Uterus (tissue), 4 donors: Measurements from ENCODE around the gene MAMLD1. TPM values are rescaled to one million over a fixed set of nuclear protein-coding genes. Genes with fewer than 3 reads are reported as not detected.
A peak's percentile ranks its signal among the peaks of the same experiment; 100 is the strongest.

ENCODE experiments used
- DNase-seq, 2 donors: peaks; one replicate each; pipeline ENCODE4 v3.0.0-alpha.2; 2019 to 2020
- H3K27ac ChIP-seq, 2 donors: fragments of 200-600 bp; sonication (generic); 1 replicate in 1 of 2; 2 replicates in 1 of 2; pipeline ENCODE4 v1.5.1; 2016 to 2018
- H3K27me3 ChIP-seq, 2 donors: fragments of 200-600 bp; sonication (generic); one replicate each; pipeline ENCODE4 v1.5.1; 2018 to 2019; ENCODE audit warnings: control low read depth in 1 of 2
- H3K36me3 ChIP-seq, 2 donors: fragments of 200-600 bp; sonication (generic); one replicate each; pipeline ENCODE4 v1.5.1; 2019; ENCODE audit warnings: control low read depth in 1 of 2
- H3K4me1 ChIP-seq, 2 donors: fragments of 200-600 bp; sonication (generic); one replicate each; pipeline ENCODE4 v1.5.1; 2018 to 2019; ENCODE audit warnings: control low read depth in 1 of 2
- H3K4me3 ChIP-seq, 2 donors: fragments of 200-600 bp; sonication (generic); 1 replicate in 1 of 2; 2 replicates in 1 of 2; pipeline ENCODE4 v1.5.1; 2018 to 2019; ENCODE audit warnings: mild to moderate bottlenecking in 1 of 2
- H3K9me3 ChIP-seq, 2 donors: fragments of 200-600 bp; sonication (generic); one replicate each; pipeline ENCODE4 v1.5.1; 2019; ENCODE audit warnings: control low read depth in 1 of 2
- POLR2A ChIP-seq, 2 donors: fragments of 450-650 bp; IDR thresholded peaks; one replicate each; pipeline ENCODE4 v1.6.1; 2016; ENCODE audit warnings: antibody characterized with exemption in 2 of 2, mild to moderate bottlenecking in 1 of 2, moderate library complexity in 1 of 2
- intact Hi-C: fragments of 100-400 bp; cut with DNase I; formaldehyde crosslinking; loops from one replicate; pipeline ENCODE4 v1.15.1; 2023; ENCODE audit warnings: low total_unique reads
- total RNA-seq, 4 donors: library from RNA; depleted of rRNA in 3 of 4; stranded (reverse); fragments of >200 nt in 3 of 4; gene quantifications; one replicate each; pipeline versions ENCODE4 v1.1.0 to v1.2.4, GENCODE V29; 2014 to 2023
- TF ChIP-seq, protein P1 (sequence below), 4 experiments: fragments of 200-600 bp in 2 of 4; fragments of 450-650 bp in 2 of 4; sonication (generic) in 2 of 4; IDR thresholded peaks; one replicate each; pipeline ENCODE4 v1.5.1; 2016 to 2019; ENCODE audit warnings: antibody characterized with exemption in 4 of 4, mild to moderate bottlenecking in 2 of 4, moderate library complexity in 1 of 4
- donor health status: DM: yes; HTN: yes; CAD: no.

The MAMLD1 gene
- total RNA-seq, 4 donors from 2014 or later: 0.77 to 20.6 (median 2.2) TPM

DNA sequence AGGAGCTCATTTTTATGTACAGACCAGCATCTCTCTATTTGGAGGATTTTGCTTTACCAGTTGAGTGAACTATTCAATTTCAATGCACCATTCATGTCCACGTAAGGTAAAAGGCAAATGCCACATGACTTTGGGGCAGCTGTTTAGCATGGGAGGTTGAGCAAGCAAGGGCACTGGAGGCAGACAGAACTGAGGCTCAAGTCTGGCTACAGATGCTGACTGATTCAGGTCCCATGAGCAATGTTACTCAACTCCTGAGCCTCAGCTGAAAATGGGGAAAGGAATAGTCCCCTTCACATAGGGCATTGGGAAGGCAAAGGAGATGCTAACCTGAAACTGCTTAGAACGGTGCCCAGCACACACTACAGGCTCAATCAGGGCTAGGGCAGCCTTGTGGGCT is 112.3 kb downstream of the MAMLD1 start:
- no peaks in the 10 kb centered on the region for H3K27me3 ChIP-seq
- DNase-seq: peak in 1 of 2 donors; percentile 15
- H3K9me3 ChIP-seq: no peaks in the 10 kb centered on the region
- no peak overlapping the region for H3K4me3 ChIP-seq
- TF ChIP-seq, protein P1, sequence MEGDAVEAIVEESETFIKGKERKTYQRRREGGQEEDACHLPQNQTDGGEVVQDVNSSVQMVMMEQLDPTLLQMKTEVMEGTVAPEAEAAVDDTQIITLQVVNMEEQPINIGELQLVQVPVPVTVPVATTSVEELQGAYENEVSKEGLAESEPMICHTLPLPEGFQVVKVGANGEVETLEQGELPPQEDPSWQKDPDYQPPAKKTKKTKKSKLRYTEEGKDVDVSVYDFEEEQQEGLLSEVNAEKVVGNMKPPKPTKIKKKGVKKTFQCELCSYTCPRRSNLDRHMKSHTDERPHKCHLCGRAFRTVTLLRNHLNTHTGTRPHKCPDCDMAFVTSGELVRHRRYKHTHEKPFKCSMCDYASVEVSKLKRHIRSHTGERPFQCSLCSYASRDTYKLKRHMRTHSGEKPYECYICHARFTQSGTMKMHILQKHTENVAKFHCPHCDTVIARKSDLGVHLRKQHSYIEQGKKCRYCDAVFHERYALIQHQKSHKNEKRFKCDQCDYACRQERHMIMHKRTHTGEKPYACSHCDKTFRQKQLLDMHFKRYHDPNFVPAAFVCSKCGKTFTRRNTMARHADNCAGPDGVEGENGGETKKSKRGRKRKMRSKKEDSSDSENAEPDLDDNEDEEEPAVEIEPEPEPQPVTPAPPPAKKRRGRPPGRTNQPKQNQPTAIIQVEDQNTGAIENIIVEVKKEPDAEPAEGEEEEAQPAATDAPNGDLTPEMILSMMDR (IDR thresholded peaks at IDR 0.05): no peak
- TF ChIP-seq POLR2A (IDR thresholded peaks at IDR 0.05): no peak
- H3K27ac ChIP-seq: peak overlapping the region in 1 of 2 donors; percentile 21
- no peaks in the 10 kb centered on the region for H3K36me3 ChIP-seq
- H3K4me1 ChIP-seq: no peaks in the 10 kb centered on the region
- intact Hi-C loops: no loop called here

DNA sequence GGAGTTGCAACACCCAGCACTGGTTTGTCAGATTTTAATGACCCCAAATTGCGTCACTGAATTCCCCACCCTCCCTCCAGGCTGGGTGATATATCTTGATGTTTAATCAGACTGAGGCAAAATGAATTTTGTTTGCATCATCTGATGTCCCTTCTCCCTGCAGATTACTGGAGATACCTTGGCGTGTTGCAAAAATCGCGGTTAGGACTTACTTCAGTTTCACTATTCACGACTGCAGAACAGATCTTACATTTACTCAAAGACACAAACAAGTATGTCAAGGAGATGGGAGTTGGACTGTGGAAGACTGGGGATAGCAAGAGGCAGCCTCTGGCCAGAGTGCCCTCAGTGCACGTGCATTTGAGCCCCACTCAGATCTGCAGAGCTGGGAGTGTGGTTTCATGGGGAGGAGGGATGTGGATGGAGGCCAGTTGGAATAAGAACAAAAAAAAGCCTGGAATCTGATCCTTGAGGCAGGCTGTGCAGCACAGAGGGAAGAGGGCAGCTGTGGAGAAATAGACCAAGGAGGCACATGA is 113.1 kb downstream of the MAMLD1 start:
- TF ChIP-seq, protein P1 (IDR thresholded peaks at IDR 0.05): no peak
- TF ChIP-seq POLR2A (IDR thresholded peaks at IDR 0.05): no peak
- H3K27ac ChIP-seq: peak overlapping the region; percentile 33 to 68
- no peaks in the 10 kb centered on the region for H3K36me3 ChIP-seq
- intact Hi-C loops: no loop called here
- DNase-seq: peak; percentile 24 to 53
- H3K9me3 ChIP-seq: no peaks in the 10 kb centered on the region
- no peak overlapping the region for H3K4me3 ChIP-seq
- no peaks in the 10 kb centered on the region for H3K27me3 ChIP-seq
- no peaks in the 10 kb centered on the region for H3K4me1 ChIP-seq

DNA sequence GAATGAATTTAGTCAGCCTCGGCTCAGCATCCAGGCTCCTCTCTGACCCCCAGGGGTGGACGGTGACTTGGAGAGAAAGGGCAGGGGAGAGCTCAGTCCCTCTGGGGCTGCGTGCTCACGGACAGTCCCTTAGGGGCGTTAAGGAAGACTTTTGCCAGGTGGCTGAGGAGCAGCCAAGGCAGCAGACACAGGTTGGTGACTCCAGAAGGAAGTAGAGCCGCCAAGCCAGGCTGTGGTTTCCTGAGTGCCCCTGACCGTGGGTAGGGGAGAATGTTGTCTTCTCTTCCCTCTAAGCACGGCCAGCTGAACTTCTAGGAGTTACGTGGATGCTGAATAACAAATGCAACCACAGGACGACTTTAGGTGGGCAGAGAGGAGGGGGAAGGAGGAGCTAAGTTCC is 114.3 kb downstream of the MAMLD1 start:
- no peak overlapping the region for H3K4me3 ChIP-seq
- no peaks in the 10 kb centered on the region for H3K4me1 ChIP-seq
- no peaks in the 10 kb centered on the region for H3K9me3 ChIP-seq
- intact Hi-C loops: no loop called here
- no peak for TF ChIP-seq POLR2A (IDR thresholded peaks at IDR 0.05)
- TF ChIP-seq, protein P1 (IDR thresholded peaks at IDR 0.05): no peak
- no peak for DNase-seq
- H3K36me3 ChIP-seq: no peaks in the 10 kb centered on the region
- peak overlapping the region in 1 of 2 donors; percentile 68 for H3K27ac ChIP-seq
- H3K27me3 ChIP-seq: no peaks in the 10 kb centered on the region

DNA sequence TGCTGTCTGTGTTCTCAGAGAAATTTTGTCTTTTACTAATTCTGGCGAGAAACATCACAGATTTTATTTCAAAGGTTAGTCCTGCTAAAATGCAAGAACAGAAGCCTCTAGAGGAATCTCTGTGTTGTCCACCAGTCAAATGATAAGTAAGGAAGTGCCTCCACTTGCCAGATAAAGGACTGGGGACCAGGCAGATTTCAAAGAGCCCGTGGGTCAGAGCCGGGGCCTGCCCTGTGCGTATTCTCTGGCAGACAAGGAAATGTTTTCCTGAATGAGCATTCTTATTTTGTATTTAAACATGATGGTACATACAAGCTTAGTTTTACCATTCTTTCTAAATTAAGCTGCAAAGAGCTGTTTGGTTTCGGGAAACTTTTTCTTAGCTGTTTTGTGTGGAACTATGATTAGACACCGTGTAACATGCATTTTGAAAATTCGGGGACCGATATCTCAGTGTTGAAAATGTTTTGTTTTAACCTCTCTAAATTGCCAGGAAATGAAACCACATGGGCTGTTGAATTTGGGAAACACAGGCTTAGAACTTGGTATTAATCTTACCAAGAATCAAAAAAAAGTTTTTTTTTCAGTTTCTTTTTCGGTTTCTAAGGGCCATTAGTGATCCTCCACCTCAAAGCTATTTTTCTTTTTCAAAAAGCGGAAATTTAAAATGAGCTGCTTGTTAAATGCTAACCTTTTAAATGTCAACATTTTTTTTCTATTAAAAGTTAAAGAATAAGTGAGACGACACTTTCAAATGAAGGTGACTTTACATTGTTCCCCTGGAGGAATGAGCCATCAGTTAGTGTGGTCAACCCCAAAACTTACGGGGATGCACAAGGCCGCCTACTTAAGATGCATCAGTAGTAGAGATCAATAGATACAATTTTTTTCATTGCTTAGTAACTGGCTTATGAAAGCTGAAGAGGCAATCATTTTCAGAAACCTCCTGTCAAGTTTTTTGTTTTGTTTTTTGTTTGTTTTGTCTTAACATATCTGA is 115.7 kb downstream of the MAMLD1 start:
- TF ChIP-seq, protein P1 (IDR thresholded peaks at IDR 0.05): no peak
- no peak for TF ChIP-seq POLR2A (IDR thresholded peaks at IDR 0.05)
- intact Hi-C loops: no loop called here
- H3K36me3 ChIP-seq: no peaks in the 10 kb centered on the region
- no peak overlapping the region for H3K4me3 ChIP-seq
- H3K27ac ChIP-seq: no peak overlapping the region
- no peak for DNase-seq
- H3K9me3 ChIP-seq: no peaks in the 10 kb centered on the region
- no peaks in the 10 kb centered on the region for H3K4me1 ChIP-seq
- no peaks in the 10 kb centered on the region for H3K27me3 ChIP-seq
